Measurements from ENCODE around the gene ADIG. TPM values are rescaled to one million over a fixed set of nuclear protein-coding genes. Genes with fewer than 3 reads are reported as not detected.

Gene ADIG
- total and polyA plus RNA-seq, 9 donors = not detected

DNA sequence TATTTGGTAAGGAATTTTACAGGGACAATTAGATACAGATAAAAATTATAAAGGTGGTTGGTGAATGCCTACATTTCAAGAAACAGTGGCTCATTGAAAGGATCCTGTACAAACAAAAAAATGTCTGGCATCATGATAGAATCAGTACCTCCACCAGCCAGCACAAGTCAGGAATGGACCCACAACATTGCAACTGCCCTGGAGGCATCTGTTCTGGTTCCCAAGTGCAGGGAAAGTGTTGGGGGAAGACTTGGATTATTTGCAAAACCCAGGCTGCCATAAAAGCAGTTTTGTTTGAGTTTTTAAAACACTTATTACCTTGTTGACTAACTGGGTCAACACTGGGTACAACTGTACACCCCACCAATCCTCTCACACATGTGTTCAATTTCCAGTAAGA is 44.9 kb downstream of the ADIG start:
- intact Hi-C loops (cut with DNase I) = loop anchor here in 1 of 4 donors (10.0 kb wide), 1 partner anchor 61 kb away; no protein-coding TSS in a partner anchor
- no peak for TF ChIP-seq POLR2A (IDR thresholded peaks at IDR 0.05)
- TF ChIP-seq, protein P1, sequence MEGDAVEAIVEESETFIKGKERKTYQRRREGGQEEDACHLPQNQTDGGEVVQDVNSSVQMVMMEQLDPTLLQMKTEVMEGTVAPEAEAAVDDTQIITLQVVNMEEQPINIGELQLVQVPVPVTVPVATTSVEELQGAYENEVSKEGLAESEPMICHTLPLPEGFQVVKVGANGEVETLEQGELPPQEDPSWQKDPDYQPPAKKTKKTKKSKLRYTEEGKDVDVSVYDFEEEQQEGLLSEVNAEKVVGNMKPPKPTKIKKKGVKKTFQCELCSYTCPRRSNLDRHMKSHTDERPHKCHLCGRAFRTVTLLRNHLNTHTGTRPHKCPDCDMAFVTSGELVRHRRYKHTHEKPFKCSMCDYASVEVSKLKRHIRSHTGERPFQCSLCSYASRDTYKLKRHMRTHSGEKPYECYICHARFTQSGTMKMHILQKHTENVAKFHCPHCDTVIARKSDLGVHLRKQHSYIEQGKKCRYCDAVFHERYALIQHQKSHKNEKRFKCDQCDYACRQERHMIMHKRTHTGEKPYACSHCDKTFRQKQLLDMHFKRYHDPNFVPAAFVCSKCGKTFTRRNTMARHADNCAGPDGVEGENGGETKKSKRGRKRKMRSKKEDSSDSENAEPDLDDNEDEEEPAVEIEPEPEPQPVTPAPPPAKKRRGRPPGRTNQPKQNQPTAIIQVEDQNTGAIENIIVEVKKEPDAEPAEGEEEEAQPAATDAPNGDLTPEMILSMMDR (IDR thresholded peaks at IDR 0.05) = no peak
- TF ChIP-seq EP300 (IDR thresholded peaks at IDR 0.05) = no peak
- Histone ChIP-seq H3K9me3 (no peaks in the 10 kb centered on the region), H3K4me1 (ENCODE audit: insufficient read depth) (no peaks in the 10 kb centered on the region), H3K36me3 (no peaks in the 10 kb centered on the region), H3K27me3 (no peaks in the 10 kb centered on the region), H3K27ac (no peak overlapping the region), H3K4me3 (no peak overlapping the region)
- DNase-seq = no peak

- Histone ChIP-seq H3K27ac (no peak overlapping the region), H3K27me3 (no peaks in the 10 kb centered on the region), H3K9me3 (no peaks in the 10 kb centered on the region), H3K4me1 (ENCODE audit: insufficient read depth) (no peaks in the 10 kb centered on the region), H3K36me3 (no peaks in the 10 kb centered on the region), H3K4me3 (no peak overlapping the region)
- TF ChIP-seq, protein P1 (IDR thresholded peaks at IDR 0.05) = no peak
- TF ChIP-seq POLR2A (IDR thresholded peaks at IDR 0.05) (no peak), EP300 (IDR thresholded peaks at IDR 0.05) (no peak)
- intact Hi-C loops (cut with DNase I) = loop anchor here in 1 of 4 donors (10.0 kb wide), 1 partner anchor 62 kb away; no protein-coding TSS in a partner anchor
- DNase-seq = no peak
- 82 to 86% (median 83%) methylated on average over 9 to 10 of the region's 10 CpGs for WGBS, 3 donors
These were observed 46.1 kb downstream of the ADIG start for GRCh38 chr20:38626921-38627659.

DNA sequence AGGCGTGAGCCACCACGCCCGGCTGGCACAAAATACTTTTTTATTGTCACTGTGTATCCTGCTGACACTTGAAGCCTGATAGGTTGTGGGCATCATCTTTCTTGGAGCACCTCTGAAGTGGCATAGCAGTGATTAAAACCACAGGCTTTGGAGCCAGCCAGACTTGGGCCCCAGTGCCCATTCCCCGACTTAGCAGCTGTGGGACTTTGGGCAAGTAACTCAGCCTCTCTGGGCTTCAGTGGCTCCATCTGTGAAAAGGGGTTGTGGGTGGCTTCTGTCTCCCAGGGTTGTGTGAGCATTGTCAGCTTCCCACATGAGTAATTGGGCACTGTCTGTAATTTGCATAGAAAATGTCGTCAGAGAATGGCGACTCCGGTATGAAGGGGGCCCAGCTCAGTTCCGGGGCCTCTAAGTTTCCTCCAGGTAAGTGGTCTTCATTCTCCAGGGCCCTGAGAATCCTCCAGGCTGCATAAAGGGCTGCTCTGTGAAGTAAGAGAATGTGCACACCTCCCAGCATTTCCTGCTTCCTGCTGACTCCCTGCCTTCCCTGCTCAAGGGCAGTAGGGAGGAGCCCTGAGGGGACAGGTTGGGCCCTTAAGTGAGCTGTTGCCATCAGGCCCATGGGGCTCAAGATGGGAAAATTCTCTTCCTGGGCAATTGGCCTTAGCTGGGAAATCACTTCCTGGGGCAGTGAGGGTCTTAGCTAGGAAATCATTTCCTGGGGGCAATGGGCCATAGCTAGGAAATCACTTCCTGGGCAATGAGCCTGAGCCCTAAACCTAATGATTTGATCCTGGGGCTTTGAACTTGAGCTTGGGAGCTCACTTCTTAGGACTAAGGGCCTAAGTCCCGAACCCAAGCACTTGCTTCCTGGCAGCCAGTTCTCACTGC is 47.8 kb downstream of the ADIG start:
- Histone ChIP-seq H3K4me3 (no peak overlapping the region), H3K27ac (no peak overlapping the region), H3K36me3 (no peaks in the 10 kb centered on the region), H3K9me3 (no peaks in the 10 kb centered on the region), H3K27me3 (no peaks in the 10 kb centered on the region), H3K4me1 (ENCODE audit: insufficient read depth) (no peaks in the 10 kb centered on the region)
- no peak for TF ChIP-seq EP300 (IDR thresholded peaks at IDR 0.05)
- WGBS, 3 donors = 80 to 84% (median 83%) methylated on average over 9 of the region's 9 CpGs
- intact Hi-C loops (cut with DNase I) = loop anchor here in 1 of 4 donors (10.0 kb wide), 1 partner anchor 64 kb away; no protein-coding TSS in a partner anchor
- no peak for DNase-seq

GRCh38 chr20:38629979-38630378 is 49.0 kb downstream of the ADIG start:
- H3K9me3 ChIP-seq = no peaks in the 10 kb centered on the region
- H3K36me3 ChIP-seq = no peaks in the 10 kb centered on the region
- DNase-seq = no peak
- H3K4me1 ChIP-seq (ENCODE audit: insufficient read depth) = no peaks in the 10 kb centered on the region
- H3K27me3 ChIP-seq = no peaks in the 10 kb centered on the region
- no peak for TF ChIP-seq EP300 (IDR thresholded peaks at IDR 0.05)
- TF ChIP-seq POLR2A (IDR thresholded peaks at IDR 0.05) = no peak
- TF ChIP-seq, protein P1 (IDR thresholded peaks at IDR 0.05) = no peak
- intact Hi-C loops (cut with DNase I) = loop anchor here in 1 of 4 donors (10.0 kb wide), 1 partner anchor 65 kb away; no protein-coding TSS in a partner anchor
- 71 to 85% (median 77%) methylated on average over 1 of the region's 1 CpG for WGBS, 3 donors
- H3K27ac ChIP-seq = no peak overlapping the region
- no peak overlapping the region for H3K4me3 ChIP-seq

Data from ovary (tissue), 9 donors.